ENCODE measurements around the gene CANT1. TPM values are rescaled to one million over a fixed set of nuclear protein-coding genes. Genes with fewer than 3 reads are reported as not detected.

Gene CANT1
- total RNA-seq, result 10 to 100 TPM; 46.7 to 68.6 (median 55.5) TPM

DNA sequence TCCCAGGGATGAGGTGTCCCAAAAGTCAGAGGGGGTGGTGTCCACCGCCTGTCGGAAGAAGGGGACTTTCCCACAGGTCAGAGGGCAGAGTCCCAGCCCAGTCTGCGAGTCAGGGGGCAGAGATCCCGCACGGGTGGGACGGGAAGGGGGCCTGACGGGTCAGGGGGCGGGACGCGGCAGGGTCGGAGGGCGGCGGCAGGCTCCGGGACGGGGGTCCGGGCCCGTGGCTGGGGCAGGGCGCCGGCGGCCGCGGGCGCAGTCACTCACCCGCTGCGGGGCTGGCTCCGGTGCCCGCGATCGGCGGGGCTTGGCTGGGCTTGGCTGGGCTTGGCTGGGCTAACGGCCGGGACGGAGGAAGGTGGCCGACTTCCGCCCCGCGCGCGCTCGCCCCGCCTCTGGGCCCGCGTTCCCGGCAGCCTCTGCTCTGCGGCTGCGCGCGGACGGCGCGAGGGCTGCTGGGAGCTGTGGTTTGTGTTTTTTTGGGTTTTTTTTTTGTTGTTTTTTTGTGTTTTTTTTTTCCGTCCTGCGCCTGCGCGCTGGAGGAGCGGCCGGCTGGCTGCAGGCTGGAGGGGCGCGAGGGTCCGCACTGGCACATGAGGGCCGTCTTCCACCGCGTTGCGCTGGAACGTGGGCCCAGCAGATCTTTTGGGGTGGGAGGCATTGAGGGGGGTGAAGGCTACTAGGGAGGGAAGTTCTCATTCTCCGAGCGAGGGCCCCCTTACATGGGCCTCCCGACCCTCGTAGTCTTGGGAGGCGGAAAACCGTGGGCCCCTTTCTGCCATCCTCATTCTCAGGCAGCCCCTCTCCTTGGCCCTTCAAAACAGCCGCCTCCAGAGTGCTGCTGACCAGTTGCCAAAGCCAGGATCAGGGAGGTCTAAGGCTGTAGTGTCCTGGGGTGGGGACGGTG lies at the start of gene CANT1:
Gene CANT1, minus strand, starts transcription at position 368 of the 907 bp plus-strand sequence. CDS start 12,142 bp downstream, outside the sequence.
- Mint-ChIP-seq H3K36me3 (ENCODE audit: insufficient read depth) (peaks cover 2% of the 10 kb centered on the region), H3K27me3 (ENCODE audit: low read depth) (no peaks in the 10 kb centered on the region), H3K9me3 (peaks cover 3% of the 10 kb centered on the region), H3K4me3 (peak within 1 kb of the TSS; percentile 91), H3K4me1 (ENCODE audit: low read depth) (peaks cover 48% of the 10 kb centered on the region)
- DNase-seq, result peak; percentile 76
- peak; percentile 96 for ATAC-seq

DNA sequence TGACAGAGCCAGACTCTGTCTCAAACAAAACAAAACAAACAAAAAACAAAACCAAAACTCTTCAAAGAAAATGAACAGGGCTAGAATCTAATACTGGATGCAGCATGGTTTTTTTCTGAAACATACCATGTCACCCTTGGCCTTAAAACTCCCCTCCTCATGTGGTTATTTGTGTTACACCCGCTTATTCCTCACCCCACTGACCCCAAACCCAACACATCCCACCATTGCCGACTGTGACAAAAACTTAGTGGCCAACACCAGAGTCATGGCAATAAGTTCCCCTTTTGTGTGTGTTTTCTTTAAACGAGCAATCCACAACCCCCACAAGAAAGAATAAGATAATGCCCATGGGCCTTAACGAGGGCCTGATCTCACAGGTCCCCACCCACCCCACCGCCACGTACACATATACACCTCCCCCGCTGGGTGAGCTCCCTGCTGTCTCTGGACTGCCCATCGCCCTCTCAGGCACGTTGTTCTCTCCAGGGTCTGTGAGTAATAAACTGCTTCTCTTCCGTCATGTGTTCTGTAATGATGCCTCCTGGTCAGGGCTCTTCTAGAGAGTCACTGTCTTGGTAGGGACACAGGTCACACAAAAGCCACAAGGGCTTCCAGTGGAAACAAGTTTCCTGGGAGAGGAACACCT lies 48.3 kb upstream of the CANT1 start:
- no peak for DNase-seq
- no peak for ATAC-seq
- Mint-ChIP-seq H3K4me1 (ENCODE audit: low read depth) (peaks cover 2% of the 10 kb centered on the region), H3K27me3 (ENCODE audit: low read depth) (peaks cover 9% of the 10 kb centered on the region), H3K9me3 (peaks cover 13% of the 10 kb centered on the region), H3K4me3 (no peak overlapping the region), H3K36me3 (ENCODE audit: insufficient read depth) (no peaks in the 10 kb centered on the region)

DNA sequence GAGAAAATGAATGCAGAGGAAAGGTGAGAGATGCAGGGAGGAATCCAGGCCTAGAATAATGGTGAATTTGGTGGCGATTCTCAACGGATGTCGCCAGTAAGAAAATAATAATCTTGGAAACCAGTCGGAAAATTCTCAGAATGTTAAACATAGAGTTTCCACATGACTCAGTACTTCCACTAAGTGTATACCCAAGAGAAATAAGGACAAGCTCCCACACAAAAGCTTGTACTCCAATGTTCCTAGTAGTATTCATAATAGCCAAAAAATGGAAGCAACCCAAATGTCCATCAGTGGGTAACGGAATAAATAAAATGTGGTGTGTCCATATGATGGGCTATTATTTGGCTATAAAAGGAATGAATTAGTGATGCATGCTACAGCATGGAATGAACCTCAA lies 45.6 kb upstream of the CANT1 start:
- Mint-ChIP-seq H3K27me3 (ENCODE audit: low read depth) (peaks cover 14% of the 10 kb centered on the region), H3K36me3 (ENCODE audit: insufficient read depth) (no peaks in the 10 kb centered on the region), H3K4me1 (ENCODE audit: low read depth) (peaks cover 2% of the 10 kb centered on the region), H3K9me3 (peaks cover 13% of the 10 kb centered on the region), H3K4me3 (no peak overlapping the region)
- ATAC-seq, result no peak
- no peak for DNase-seq

DNA sequence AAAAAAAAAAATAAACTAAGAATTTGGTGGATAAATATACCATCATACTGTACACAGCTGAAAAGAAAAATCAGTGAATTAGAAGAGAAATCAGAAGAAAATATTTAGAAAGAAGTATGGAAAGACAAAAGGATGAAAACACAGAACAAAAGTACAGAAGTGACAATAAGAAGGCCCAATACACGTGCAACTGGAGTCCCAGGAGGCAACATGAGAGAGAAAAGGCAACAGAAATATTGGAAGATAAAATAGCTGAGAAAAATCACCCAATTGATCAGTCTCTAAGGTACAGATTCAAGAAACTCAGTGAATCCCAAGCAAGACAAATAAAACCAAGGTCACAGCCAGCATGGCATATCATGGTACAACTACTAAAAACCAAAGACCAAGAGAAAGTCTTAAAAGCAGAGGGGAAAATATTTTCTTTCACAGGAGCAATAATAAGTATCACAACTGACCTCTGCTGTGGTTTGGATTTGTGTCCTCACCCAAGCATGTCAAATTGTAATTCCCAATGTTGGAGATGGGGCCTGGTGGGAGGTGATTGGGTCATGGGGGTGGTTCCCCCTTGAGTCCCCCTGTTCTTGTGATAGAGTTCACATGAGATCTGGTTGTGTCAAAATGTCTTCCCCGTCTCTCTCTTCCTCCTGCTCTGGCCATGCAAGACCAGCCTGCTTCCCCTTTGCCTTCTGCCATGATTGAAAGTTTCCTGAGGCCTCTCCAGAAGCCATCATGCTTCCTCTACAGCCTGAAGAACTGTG lies 44.8 kb upstream of the CANT1 start:
- H3K27me3 Mint-ChIP-seq (ENCODE audit: low read depth), result peaks cover 14% of the 10 kb centered on the region
- ATAC-seq (no peak), DNase-seq (no peak)
- peaks cover 2% of the 10 kb centered on the region for H3K4me1 Mint-ChIP-seq (ENCODE audit: low read depth)
- peaks cover 13% of the 10 kb centered on the region for H3K9me3 Mint-ChIP-seq
- no peaks in the 10 kb centered on the region for H3K36me3 Mint-ChIP-seq (ENCODE audit: insufficient read depth)
- H3K4me3 Mint-ChIP-seq, result no peak overlapping the region

DNA sequence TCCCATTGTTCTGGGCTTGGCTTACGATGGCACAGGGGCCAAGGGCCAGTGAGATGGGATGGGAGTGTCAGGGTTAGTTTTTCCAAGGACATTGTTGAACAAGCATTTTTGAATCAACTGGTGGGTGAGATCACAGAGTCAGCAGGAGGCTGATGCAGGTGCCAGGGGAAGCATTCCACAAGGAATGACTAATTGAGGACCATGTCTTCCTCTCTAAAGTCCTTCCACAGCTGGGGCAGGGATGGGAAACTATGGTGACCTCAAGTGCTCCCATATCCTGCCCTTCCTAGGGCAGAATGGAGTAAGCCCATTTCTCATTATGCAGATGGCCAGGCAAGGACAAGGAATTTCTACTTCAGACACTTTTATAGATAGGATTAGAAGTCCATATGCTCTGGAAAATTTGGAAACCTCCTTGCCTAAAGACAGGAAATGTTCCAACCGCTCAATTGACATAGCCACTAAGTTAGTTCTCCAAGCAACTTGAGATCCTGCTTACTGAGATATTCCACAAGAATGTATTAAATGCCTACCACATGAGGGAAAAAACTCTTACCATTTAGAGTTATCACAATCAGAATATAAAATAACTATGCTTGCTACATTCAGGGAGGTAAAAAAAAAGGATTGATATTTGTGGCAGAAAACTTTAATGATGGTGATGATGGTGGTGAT lies 43.8 kb upstream of the CANT1 start:
- peaks cover 13% of the 10 kb centered on the region for H3K9me3 Mint-ChIP-seq
- no peaks in the 10 kb centered on the region for H3K36me3 Mint-ChIP-seq (ENCODE audit: insufficient read depth)
- no peak for ATAC-seq
- no peak overlapping the region for H3K4me3 Mint-ChIP-seq
- no peak for DNase-seq
- no peaks in the 10 kb centered on the region for H3K4me1 Mint-ChIP-seq (ENCODE audit: low read depth)
- peaks cover 11% of the 10 kb centered on the region for H3K27me3 Mint-ChIP-seq (ENCODE audit: low read depth)

DNA sequence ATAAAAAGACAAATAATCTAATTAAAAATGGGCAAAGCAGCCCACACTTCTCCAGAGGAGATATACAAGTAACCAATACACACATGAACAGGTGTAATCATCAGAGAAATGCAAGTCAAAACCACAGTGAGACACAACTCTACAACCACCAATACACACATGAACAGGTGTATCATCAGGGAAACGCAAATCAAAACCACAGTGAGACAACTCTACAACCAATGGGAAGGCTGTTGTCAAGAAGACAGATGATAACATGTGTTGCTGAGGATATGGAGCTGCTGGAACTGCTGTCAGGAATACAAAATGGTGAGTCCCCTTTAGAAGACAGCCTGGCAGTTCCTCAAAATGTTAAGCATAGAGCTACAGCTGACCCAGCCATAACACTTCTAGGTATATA lies 42.6 kb upstream of the CANT1 start:
- no peaks in the 10 kb centered on the region for H3K36me3 Mint-ChIP-seq (ENCODE audit: insufficient read depth)
- ATAC-seq, result no peak

DNA sequence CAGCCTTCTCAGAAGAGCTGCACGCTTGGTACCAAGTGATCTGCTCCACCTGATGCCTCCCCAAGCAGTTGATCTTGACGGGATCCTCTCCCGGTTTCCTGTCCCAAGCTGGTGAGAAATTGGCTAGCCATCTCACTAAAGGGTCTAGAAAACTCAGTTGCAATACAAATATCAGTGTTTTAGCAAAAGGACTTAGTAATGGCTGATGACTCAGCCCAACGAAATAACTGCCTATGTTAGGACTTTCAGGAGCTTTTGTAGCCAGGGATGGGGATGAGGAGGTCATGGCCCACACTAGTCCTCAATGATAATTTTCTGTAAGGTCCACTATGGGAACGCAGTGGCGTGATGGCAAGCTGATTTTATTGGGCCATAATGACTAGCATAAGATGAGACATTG lies 41.7 kb upstream of the CANT1 start:
- Mint-ChIP-seq H3K4me3 (no peak overlapping the region), H3K36me3 (ENCODE audit: insufficient read depth) (no peaks in the 10 kb centered on the region), H3K27me3 (ENCODE audit: low read depth) (peaks cover 11% of the 10 kb centered on the region), H3K9me3 (peaks cover 13% of the 10 kb centered on the region), H3K4me1 (ENCODE audit: low read depth) (no peaks in the 10 kb centered on the region)
- no peak for ATAC-seq
- DNase-seq, result no peak

More for the DNA sequence above, 42.6 kb upstream of the CANT1 start:
- no peak for DNase-seq
- no peak overlapping the region for H3K4me3 Mint-ChIP-seq
- H3K27me3 Mint-ChIP-seq (ENCODE audit: low read depth), result peaks cover 11% of the 10 kb centered on the region
- peaks cover 13% of the 10 kb centered on the region for H3K9me3 Mint-ChIP-seq
- no peaks in the 10 kb centered on the region for H3K4me1 Mint-ChIP-seq (ENCODE audit: low read depth)

DNA sequence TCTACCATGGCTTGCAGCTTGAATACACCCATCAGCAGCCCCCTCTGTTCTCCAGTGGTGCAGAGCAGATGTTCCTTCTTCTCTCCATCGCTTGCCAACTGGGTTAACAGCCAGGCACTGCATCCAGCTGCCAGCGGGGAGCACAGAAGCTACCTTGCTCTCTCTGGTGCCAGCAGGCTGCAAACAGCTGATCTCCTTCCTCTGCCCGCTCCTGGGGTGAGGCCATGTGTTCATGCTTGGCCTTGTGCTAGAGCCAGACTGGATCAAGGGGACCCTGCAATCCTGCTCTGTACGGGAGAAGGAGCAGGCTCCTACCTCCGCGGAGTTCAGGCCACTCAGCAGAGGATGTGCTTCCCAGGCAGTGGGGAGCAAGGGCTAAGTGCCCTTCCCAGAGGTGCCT lies 41.0 kb upstream of the CANT1 start:
- H3K4me3 Mint-ChIP-seq, result no peak overlapping the region
- H3K9me3 Mint-ChIP-seq, result peaks cover 13% of the 10 kb centered on the region
- H3K36me3 Mint-ChIP-seq (ENCODE audit: insufficient read depth), result no peaks in the 10 kb centered on the region
- H3K27me3 Mint-ChIP-seq (ENCODE audit: low read depth), result peaks cover 15% of the 10 kb centered on the region
- ATAC-seq (no peak), DNase-seq (no peak)
- no peaks in the 10 kb centered on the region for H3K4me1 Mint-ChIP-seq (ENCODE audit: low read depth)

DNA sequence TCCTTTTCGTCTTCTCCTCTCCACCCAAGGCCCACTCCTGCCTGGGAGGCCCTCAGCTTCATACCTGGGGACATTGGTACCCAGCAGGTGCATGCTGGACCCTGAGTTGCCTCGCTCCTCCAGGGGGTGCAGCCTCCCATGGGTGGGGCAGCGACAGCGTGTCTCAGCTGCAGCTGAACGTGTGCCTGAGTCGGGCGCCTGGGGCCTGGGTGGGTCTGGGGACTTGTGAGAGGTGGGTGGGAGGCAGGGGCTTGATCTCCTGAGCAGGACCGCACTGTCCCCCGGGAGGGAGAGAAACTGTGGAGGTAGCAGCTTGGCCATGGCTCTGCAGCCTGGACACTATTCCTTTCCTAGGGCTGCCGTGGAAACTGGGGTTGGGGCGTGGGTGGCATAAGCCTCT lies 40.3 kb upstream of the CANT1 start:
- DNase-seq (no peak), ATAC-seq (no peak)
- H3K4me1 Mint-ChIP-seq (ENCODE audit: low read depth), result no peaks in the 10 kb centered on the region
- H3K9me3 Mint-ChIP-seq, result peaks cover 13% of the 10 kb centered on the region
- no peak overlapping the region for H3K4me3 Mint-ChIP-seq
- no peaks in the 10 kb centered on the region for H3K36me3 Mint-ChIP-seq (ENCODE audit: insufficient read depth)
- H3K27me3 Mint-ChIP-seq (ENCODE audit: low read depth), result peaks cover 19% of the 10 kb centered on the region

DNA sequence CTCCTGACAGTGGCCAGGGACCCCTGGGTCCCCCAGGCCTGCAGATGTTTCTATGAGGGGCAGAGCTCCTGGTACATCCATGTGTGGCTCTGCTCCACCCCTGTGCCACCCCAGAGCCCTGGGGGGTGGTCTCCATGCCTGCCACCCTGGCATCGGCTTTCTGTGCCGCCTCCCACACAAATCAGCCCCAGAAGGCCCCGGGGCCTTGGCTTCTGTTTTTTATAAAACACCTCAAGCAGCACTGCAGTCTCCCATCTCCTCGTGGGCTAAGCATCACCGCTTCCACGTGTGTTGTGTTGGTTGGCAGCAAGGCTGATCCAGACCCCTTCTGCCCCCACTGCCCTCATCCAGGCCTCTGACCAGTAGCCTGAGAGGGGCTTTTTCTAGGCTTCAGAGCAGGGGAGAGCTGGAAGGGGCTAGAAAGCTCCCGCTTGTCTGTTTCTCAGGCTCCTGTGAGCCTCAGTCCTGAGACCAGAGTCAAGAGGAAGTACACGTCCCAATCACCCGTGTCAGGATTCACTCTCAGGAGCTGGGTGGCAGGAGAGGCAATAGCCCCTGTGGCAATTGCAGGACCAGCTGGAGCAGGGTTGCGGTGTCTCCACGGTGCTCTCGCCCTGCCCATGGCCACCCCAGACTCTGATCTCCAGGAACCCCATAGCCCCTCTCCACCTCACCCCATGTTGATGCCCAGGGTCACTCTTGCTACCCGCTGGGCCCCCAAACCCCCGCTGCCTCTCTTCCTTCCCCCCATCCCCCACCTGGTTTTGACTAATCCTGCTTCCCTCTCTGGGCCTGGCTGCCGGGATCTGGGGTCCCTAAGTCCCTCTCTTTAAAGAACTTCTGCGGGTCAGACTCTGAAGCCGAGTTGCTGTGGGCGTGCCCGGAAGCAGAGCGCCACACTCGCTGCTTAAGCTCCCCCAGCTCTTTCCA lies 39.5 kb upstream of the CANT1 start:
- H3K4me1 Mint-ChIP-seq (ENCODE audit: low read depth), result no peaks in the 10 kb centered on the region
- H3K36me3 Mint-ChIP-seq (ENCODE audit: insufficient read depth), result no peaks in the 10 kb centered on the region
- peaks cover 6% of the 10 kb centered on the region for H3K9me3 Mint-ChIP-seq
- no peak for ATAC-seq
- no peak for DNase-seq
- H3K4me3 Mint-ChIP-seq, result no peak overlapping the region
- H3K27me3 Mint-ChIP-seq (ENCODE audit: low read depth), result peaks cover 21% of the 10 kb centered on the region

DNA sequence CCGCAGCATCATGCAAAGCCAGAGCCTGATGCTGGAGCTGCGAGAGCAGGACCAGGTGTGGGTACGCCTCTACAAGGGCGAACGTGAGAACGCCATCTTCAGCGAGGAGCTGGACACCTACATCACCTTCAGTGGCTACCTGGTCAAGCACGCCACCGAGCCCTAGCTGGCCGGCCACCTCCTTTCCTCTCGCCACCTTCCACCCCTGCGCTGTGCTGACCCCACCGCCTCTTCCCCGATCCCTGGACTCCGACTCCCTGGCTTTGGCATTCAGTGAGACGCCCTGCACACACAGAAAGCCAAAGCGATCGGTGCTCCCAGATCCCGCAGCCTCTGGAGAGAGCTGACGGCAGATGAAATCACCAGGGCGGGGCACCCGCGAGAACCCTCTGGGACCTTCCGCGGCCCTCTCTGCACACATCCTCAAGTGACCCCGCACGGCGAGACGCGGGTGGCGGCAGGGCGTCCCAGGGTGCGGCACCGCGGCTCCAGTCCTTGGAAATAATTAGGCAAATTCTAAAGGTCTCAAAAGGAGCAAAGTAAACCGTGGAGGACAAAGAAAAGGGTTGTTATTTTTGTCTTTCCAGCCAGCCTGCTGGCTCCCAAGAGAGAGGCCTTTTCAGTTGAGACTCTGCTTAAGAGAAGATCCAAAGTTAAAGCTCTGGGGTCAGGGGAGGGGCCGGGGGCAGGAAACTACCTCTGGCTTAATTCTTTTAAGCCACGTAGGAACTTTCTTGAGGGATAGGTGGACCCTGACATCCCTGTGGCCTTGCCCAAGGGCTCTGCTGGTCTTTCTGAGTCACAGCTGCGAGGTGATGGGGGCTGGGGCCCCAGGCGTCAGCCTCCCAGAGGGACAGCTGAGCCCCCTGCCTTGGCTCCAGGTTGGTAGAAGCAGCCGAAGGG lies 38.6 kb upstream of the CANT1 start:
- Mint-ChIP-seq H3K9me3 (no peaks in the 10 kb centered on the region), H3K27me3 (ENCODE audit: low read depth) (peaks cover 19% of the 10 kb centered on the region), H3K36me3 (ENCODE audit: insufficient read depth) (no peaks in the 10 kb centered on the region), H3K4me1 (ENCODE audit: low read depth) (no peaks in the 10 kb centered on the region), H3K4me3 (no peak overlapping the region)
- no peak for ATAC-seq
- DNase-seq, result no peak

DNA sequence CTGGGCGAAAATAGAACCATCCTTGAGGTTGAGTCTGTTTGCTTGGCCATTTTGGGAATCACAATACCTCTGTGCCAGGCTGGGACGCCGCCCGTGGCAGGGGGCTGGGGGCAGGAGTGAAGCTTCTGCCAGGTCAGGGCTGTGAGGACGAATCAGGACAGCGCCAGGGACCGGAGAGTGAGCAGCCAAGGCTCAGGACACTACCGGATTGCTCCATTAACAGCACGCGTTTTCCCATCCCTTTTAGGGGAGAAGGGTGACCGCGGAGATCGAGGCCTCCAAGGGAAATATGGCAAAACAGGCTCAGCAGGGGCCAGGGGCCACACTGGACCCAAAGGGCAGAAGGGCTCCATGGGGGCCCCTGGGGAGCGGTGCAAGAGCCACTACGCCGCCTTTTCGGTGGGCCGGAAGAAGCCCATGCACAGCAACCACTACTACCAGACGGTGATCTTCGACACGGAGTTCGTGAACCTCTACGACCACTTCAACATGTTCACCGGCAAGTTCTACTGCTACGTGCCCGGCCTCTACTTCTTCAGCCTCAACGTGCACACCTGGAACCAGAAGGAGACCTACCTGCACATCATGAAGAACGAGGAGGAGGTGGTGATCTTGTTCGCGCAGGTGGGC lies 37.8 kb upstream of the CANT1 start:
- no peak for DNase-seq
- ATAC-seq, result no peak
- Mint-ChIP-seq H3K4me1 (ENCODE audit: low read depth) (no peaks in the 10 kb centered on the region), H3K27me3 (ENCODE audit: low read depth) (peaks cover 19% of the 10 kb centered on the region), H3K36me3 (ENCODE audit: insufficient read depth) (no peaks in the 10 kb centered on the region), H3K4me3 (no peak overlapping the region), H3K9me3 (no peaks in the 10 kb centered on the region)

Data from activated T-cell treated with anti-CD3 and anti-CD28 coated beads, Interleukin-2, amount 50 U/mL, for 4 hours (primary cell).